Measurements from ENCODE around the gene VSTM2L. TPM values are rescaled to one million over a fixed set of nuclear protein-coding genes. Genes with fewer than 3 reads are reported as not detected.

The VSTM2L gene
- total RNA-seq, 2 donors from 2014 or later: 5.3 to 7.0 TPM

- no peak for TF ChIP-seq CTCF (IDR thresholded peaks at IDR 0.05)
- TF ChIP-seq POLR2A (IDR thresholded peaks at IDR 0.05): no peak
- Histone ChIP-seq H3K9me3 (no peaks in the 10 kb centered on the region), H3K4me1 (no peaks in the 10 kb centered on the region), H3K27me3 (no peaks in the 10 kb centered on the region), H3K4me3 (no peak overlapping the region), H3K27ac (no peak overlapping the region), H3K36me3 (replicated peaks in 1 of 2; ENCODE audit: insufficient read depth in 1 of 2, low read depth in 2 of 2) (no peaks in the 10 kb centered on the region)
- 40 to 84% methylated on average over 1 to 12 of the region's 12 CpGs for WGBS, 2 donors
- DNase-seq: no peak
- ATAC-seq: no peak
- intact Hi-C loops (cut with DNase I): no loop called here
These were observed 35.3 kb downstream of the VSTM2L start for GRCh38 chr20:37938181-37938750.

- Histone ChIP-seq H3K4me3 (no peak overlapping the region), H3K36me3 (replicated peaks in 1 of 2; ENCODE audit: insufficient read depth in 1 of 2, low read depth in 2 of 2) (no peaks in the 10 kb centered on the region), H3K27ac (no peak overlapping the region), H3K9me3 (no peaks in the 10 kb centered on the region), H3K4me1 (no peaks in the 10 kb centered on the region), H3K27me3 (no peaks in the 10 kb centered on the region)
- DNase-seq (no peak), ATAC-seq (no peak)
- no peak for TF ChIP-seq POLR2A (IDR thresholded peaks at IDR 0.05)
- TF ChIP-seq CTCF (IDR thresholded peaks at IDR 0.05): no peak
- intact Hi-C loops (cut with DNase I): no loop called here
- WGBS, 2 donors: 87 to 92% methylated on average over 7 to 9 of the region's 9 CpGs
These were observed 36.0 kb downstream of the VSTM2L start for GRCh38 chr20:37938954-37939353.

DNA sequence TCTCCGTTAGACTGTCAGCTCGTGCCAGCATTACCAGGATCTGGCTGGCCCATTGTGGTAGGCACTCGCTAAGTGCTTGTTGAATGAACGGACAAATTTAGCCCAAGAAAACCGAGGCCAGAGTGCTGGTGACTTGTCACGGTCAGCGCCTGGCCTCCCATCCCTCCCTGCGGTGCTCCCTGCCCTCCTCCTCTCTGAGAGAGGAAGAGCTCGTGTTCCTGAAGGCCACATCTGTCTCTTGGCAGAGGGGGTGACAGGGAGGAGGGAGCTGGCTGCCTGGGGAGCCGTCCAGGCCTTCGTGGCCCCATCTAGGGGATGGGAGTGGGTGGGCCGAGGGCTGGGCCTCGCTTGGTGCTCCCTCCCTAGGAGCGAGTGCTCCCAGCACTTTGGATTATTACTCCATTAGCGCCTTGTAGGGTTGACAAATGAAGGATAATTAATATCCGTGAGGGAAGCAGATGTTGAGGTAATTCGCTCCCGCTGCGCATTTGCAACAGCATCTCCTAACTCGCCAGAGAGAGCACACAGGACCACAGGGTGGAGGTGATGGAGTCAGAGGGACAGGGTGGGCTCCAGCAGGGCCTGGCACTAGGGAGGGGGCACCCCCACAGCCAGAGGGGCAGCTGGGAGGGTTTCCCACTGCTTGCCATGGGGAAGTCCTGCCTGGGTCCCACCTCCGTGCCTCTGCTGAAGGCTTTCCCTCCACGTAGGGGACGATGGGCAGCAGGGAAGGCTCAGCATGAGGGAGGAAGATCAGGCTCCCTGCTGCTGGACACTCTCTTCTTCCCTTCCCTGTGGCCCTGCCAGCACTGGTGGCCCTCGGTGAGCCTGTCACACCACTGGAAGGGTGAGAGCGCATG is 37.0 kb downstream of the VSTM2L start:
- no peaks in the 10 kb centered on the region for H3K4me1 ChIP-seq
- no peak overlapping the region for H3K4me3 ChIP-seq
- WGBS, 2 donors: 74 to 80% methylated on average over 20 to 25 of the region's 25 CpGs
- H3K27ac ChIP-seq: no peak overlapping the region
- ATAC-seq (no peak), DNase-seq (no peak)
- no peaks in the 10 kb centered on the region for H3K36me3 ChIP-seq (replicated peaks in 1 of 2; ENCODE audit: insufficient read depth in 1 of 2, low read depth in 2 of 2)
- intact Hi-C loops (cut with DNase I): no loop called here
- no peaks in the 10 kb centered on the region for H3K9me3 ChIP-seq
- H3K27me3 ChIP-seq: no peaks in the 10 kb centered on the region
- TF ChIP-seq POLR2A (IDR thresholded peaks at IDR 0.05) (no peak), CTCF (IDR thresholded peaks at IDR 0.05) (no peak)

GRCh38 chr20:37940858-37941257 is 37.9 kb downstream of the VSTM2L start:
- DNase-seq (no peak), ATAC-seq (no peak)
- TF ChIP-seq CTCF (IDR thresholded peaks at IDR 0.05) (no peak), POLR2A (IDR thresholded peaks at IDR 0.05) (no peak)
- H3K9me3 ChIP-seq: no peaks in the 10 kb centered on the region
- 60 to 66% methylated on average over 6 of the region's 6 CpGs for WGBS, 2 donors
- intact Hi-C loops (cut with DNase I): no loop called here
- no peaks in the 10 kb centered on the region for H3K27me3 ChIP-seq
- H3K4me1 ChIP-seq: no peaks in the 10 kb centered on the region
- no peaks in the 10 kb centered on the region for H3K36me3 ChIP-seq (replicated peaks in 1 of 2; ENCODE audit: insufficient read depth in 1 of 2, low read depth in 2 of 2)
- no peak overlapping the region for H3K4me3 ChIP-seq
- no peak overlapping the region for H3K27ac ChIP-seq

All from body of pancreas (tissue), 4 donors.